K562 (cell line): ENCODE data around the gene RPL36AL. TPM values are rescaled to one million over a fixed set of nuclear protein-coding genes. Genes with fewer than 3 reads are reported as not detected.

ENCODE experiments used
- NR0B1 ChIP-seq: fragments of 450-650 bp; IDR thresholded peaks from one replicate; pipeline ENCODE4 v1.6.1; 2018; ENCODE audit warnings: mild to moderate bottlenecking, moderate library complexity; ENCODE audit not compliant: partially characterized antibody
- STAT5B ChIP-seq: fragments of 250-450 bp; sonication (Bioruptor Pico); IDR thresholded peaks from 2 replicates; pipeline ENCODE4 v1.8.0; 2021; ENCODE audit warnings: mild to moderate bottlenecking, inconsistent platforms
- ZNF444 ChIP-seq: fragments of 250-450 bp; sonication (Bioruptor Pico); IDR thresholded peaks from 2 replicates; pipeline ENCODE4 v1.4.0; 2020; ENCODE audit warnings: mild to moderate bottlenecking, moderate library complexity
- ZNF764 ChIP-seq: fragments of 250-450 bp; sonication (Bioruptor Pico); IDR thresholded peaks from 2 replicates; pipeline ENCODE4 v1.4.0; 2020; ENCODE audit warnings: low read depth, mild to moderate bottlenecking, moderate library complexity
- ZNF79 ChIP-seq: fragments of 250-450 bp; sonication (Bioruptor Pico); IDR thresholded peaks from 2 replicates; pipeline ENCODE4 v1.4.0; 2020; ENCODE audit warnings: low read depth, mild to moderate bottlenecking, moderate library complexity
- polyA plus RNA-seq, 8 experiments: library from polyadenylated mRNA; depleted of rRNA in 4 of 8; stranded (reverse) in 5 of 8; unstranded in 3 of 8; fragments of >200 nt; fragmentation: Nextera tagmentation in 2 of 8; fragmentation: Illumina TruSeq in 1 of 8; extraction: Ambion mirVana in 2 of 8; extraction: Trizol in 1 of 8; gene quantifications; 2 replicates each; pipeline versions ENCODE4 v1.2.1 to v1.2.3, GENCODE V29; 2011 to 2014; ENCODE audit warnings: inconsistent platforms in 1 of 8, missing spikeins in 1 of 8
- total RNA-seq, 7 experiments: library from RNA; depleted of rRNA in 6 of 7; stranded (reverse); fragments of >200 nt in 6 of 7; fragmentation: Illumina TruSeq in 2 of 7; extraction: Trizol in 2 of 7; gene quantifications; 2 replicates each; pipeline versions ENCODE4 v1.2.1 to v1.2.3, GENCODE V29; 2011 to 2021; ENCODE audit warnings: low replicate concordance in 1 of 7
- TF ChIP-seq, protein P1 (sequence below): fragments of 450-650 bp; IDR thresholded peaks from 2 replicates; pipeline ENCODE4 v1.7.1; 2018; ENCODE audit warnings: mild to moderate bottlenecking, low read depth; ENCODE audit not compliant: partially characterized antibody
- TF ChIP-seq, protein P2 (sequence below): IDR thresholded peaks from 2 replicates; pipeline ENCODE4 v1.6.1; 2012; ENCODE audit warnings: low read depth, low read length, improper control_type of control experiment, borderline replicate concordance
- TF ChIP-seq, protein P3 (sequence below): fragments of 450-650 bp; IDR thresholded peaks from 2 replicates; pipeline ENCODE4 v1.6.1; 2016; ENCODE audit warnings: mild to moderate bottlenecking, moderate library complexity

Gene RPL36AL
- total and polyA plus RNA-seq, 9 of the 15 experiments (the other 6 are each of a cell fraction or from before 2014, with no cell fraction given) = 146 to 674 (median 360) TPM

DNA sequence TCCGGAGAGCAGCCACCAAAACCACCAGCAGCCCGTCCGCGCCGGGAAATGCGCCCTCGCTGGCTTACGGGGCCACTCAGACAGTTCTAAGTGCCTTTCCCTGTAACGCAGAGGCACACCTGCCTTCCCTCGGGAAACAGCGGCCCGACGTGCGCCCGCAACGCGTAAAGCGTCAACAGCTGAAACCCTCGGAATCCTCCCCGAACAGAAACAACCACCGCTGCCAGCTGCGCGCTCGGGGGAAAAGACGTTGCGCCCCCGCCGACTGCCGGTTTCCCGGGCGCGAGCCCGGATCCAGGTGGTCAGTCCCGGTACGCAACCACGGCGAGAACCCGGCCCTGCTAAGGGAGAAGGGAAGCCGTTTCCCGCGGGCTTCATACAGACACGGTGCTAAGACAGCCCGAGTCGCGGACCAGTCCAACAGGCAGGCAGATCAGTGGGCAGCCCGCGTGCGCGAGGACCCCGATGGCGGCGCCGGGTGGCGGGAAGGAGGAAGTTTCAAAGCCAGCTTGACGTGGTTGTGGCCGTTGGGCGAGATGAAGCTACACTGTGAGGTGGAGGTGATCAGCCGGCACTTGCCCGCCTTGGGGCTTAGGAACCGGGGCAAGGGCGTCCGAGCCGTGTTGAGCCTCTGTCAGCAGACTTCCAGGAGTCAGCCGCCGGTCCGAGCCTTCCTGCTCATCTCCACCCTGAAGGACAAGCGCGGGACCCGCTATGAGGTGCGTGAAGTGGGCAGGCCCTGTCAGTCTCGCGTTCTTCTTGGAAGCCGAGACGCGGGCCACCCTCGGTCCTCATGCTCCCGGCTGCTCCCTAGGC lies 21.7 kb downstream of the RPL36AL start, which contains the start of gene LRR1 (continued):
- TF ChIP-seq ZNF764 = no peak
- TF ChIP-seq, protein P1, sequence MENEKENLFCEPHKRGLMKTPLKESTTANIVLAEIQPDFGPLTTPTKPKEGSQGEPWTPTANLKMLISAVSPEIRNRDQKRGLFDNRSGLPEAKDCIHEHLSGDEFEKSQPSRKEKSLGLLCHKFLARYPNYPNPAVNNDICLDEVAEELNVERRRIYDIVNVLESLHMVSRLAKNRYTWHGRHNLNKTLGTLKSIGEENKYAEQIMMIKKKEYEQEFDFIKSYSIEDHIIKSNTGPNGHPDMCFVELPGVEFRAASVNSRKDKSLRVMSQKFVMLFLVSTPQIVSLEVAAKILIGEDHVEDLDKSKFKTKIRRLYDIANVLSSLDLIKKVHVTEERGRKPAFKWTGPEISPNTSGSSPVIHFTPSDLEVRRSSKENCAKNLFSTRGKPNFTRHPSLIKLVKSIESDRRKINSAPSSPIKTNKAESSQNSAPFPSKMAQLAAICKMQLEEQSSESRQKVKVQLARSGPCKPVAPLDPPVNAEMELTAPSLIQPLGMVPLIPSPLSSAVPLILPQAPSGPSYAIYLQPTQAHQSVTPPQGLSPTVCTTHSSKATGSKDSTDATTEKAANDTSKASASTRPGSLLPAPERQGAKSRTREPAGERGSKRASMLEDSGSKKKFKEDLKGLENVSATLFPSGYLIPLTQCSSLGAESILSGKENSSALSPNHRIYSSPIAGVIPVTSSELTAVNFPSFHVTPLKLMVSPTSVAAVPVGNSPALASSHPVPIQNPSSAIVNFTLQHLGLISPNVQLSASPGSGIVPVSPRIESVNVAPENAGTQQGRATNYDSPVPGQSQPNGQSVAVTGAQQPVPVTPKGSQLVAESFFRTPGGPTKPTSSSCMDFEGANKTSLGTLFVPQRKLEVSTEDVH = peak; percentile 56
- no peak for TF ChIP-seq NR0B1
- no peak for TF ChIP-seq ZNF79
- no peak for TF ChIP-seq ZNF444 (CRISPR knock-in tag)
- TF ChIP-seq, protein P2, sequence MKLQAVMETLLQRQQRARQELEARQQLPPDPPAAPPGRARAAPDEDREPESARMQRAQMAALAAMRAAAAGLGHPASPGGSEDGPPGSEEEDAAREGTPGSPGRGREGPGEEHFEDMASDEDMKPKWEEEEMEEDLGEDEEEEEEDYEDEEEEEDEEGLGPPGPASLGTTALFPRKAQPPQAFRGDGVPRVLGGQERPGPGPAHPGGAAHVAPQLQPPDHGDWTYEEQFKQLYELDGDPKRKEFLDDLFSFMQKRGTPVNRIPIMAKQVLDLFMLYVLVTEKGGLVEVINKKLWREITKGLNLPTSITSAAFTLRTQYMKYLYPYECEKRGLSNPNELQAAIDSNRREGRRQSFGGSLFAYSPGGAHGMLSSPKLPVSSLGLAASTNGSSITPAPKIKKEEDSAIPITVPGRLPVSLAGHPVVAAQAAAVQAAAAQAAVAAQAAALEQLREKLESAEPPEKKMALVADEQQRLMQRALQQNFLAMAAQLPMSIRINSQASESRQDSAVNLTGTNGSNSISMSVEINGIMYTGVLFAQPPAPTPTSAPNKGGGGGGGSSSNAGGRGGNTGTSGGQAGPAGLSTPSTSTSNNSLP = no peak
- no peak for TF ChIP-seq STAT5B (CRISPR knock-in tag)
- TF ChIP-seq, protein P3, sequence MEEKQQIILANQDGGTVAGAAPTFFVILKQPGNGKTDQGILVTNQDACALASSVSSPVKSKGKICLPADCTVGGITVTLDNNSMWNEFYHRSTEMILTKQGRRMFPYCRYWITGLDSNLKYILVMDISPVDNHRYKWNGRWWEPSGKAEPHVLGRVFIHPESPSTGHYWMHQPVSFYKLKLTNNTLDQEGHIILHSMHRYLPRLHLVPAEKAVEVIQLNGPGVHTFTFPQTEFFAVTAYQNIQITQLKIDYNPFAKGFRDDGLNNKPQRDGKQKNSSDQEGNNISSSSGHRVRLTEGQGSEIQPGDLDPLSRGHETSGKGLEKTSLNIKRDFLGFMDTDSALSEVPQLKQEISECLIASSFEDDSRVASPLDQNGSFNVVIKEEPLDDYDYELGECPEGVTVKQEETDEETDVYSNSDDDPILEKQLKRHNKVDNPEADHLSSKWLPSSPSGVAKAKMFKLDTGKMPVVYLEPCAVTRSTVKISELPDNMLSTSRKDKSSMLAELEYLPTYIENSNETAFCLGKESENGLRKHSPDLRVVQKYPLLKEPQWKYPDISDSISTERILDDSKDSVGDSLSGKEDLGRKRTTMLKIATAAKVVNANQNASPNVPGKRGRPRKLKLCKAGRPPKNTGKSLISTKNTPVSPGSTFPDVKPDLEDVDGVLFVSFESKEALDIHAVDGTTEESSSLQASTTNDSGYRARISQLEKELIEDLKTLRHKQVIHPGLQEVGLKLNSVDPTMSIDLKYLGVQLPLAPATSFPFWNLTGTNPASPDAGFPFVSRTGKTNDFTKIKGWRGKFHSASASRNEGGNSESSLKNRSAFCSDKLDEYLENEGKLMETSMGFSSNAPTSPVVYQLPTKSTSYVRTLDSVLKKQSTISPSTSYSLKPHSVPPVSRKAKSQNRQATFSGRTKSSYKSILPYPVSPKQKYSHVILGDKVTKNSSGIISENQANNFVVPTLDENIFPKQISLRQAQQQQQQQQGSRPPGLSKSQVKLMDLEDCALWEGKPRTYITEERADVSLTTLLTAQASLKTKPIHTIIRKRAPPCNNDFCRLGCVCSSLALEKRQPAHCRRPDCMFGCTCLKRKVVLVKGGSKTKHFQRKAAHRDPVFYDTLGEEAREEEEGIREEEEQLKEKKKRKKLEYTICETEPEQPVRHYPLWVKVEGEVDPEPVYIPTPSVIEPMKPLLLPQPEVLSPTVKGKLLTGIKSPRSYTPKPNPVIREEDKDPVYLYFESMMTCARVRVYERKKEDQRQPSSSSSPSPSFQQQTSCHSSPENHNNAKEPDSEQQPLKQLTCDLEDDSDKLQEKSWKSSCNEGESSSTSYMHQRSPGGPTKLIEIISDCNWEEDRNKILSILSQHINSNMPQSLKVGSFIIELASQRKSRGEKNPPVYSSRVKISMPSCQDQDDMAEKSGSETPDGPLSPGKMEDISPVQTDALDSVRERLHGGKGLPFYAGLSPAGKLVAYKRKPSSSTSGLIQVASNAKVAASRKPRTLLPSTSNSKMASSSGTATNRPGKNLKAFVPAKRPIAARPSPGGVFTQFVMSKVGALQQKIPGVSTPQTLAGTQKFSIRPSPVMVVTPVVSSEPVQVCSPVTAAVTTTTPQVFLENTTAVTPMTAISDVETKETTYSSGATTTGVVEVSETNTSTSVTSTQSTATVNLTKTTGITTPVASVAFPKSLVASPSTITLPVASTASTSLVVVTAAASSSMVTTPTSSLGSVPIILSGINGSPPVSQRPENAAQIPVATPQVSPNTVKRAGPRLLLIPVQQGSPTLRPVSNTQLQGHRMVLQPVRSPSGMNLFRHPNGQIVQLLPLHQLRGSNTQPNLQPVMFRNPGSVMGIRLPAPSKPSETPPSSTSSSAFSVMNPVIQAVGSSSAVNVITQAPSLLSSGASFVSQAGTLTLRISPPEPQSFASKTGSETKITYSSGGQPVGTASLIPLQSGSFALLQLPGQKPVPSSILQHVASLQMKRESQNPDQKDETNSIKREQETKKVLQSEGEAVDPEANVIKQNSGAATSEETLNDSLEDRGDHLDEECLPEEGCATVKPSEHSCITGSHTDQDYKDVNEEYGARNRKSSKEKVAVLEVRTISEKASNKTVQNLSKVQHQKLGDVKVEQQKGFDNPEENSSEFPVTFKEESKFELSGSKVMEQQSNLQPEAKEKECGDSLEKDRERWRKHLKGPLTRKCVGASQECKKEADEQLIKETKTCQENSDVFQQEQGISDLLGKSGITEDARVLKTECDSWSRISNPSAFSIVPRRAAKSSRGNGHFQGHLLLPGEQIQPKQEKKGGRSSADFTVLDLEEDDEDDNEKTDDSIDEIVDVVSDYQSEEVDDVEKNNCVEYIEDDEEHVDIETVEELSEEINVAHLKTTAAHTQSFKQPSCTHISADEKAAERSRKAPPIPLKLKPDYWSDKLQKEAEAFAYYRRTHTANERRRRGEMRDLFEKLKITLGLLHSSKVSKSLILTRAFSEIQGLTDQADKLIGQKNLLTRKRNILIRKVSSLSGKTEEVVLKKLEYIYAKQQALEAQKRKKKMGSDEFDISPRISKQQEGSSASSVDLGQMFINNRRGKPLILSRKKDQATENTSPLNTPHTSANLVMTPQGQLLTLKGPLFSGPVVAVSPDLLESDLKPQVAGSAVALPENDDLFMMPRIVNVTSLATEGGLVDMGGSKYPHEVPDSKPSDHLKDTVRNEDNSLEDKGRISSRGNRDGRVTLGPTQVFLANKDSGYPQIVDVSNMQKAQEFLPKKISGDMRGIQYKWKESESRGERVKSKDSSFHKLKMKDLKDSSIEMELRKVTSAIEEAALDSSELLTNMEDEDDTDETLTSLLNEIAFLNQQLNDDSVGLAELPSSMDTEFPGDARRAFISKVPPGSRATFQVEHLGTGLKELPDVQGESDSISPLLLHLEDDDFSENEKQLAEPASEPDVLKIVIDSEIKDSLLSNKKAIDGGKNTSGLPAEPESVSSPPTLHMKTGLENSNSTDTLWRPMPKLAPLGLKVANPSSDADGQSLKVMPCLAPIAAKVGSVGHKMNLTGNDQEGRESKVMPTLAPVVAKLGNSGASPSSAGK = peak; percentile 79
